ENCODE measurements around the gene PCYT1A.
"Not testable (repeated sequence)": the region's sequence is repeated elsewhere in the genome, so short reads cannot be mapped to it uniquely, and the experiment has no call there.

Gene PCYT1A

GRCh38 chr3:196197524-196197923 lies 90.0 kb downstream of the PCYT1A start:
- DNase-seq, result no peak
- no peak for ATAC-seq (replicated peaks)
- Mint-ChIP-seq H3K36me3 (ENCODE audit: insufficient read depth) (peaks cover 3% of the 10 kb centered on the region), H3K27me3 (no peaks in the 10 kb centered on the region), H3K4me1 (ENCODE audit: low read depth in 2 of 2) (peaks cover 23% of the 10 kb centered on the region in 2 donors), H3K4me3 (no peak overlapping the region), H3K27ac (no peak overlapping the region), H3K9me3 (no peaks in the 10 kb centered on the region)

GRCh38 chr3:196195664-196196265 lies 91.8 kb downstream of the PCYT1A start:
- DNase-seq, result no peak

GRCh38 chr3:196194542-196194915 lies 93.0 kb downstream of the PCYT1A start:
- Mint-ChIP-seq H3K4me1 (ENCODE audit: low read depth in 2 of 2) (peaks cover 29 to 32% of the 10 kb centered on the region in 2 donors), H3K36me3 (ENCODE audit: insufficient read depth) (peaks cover 11% of the 10 kb centered on the region), H3K4me3 (no peak overlapping the region), H3K9me3 (no peaks in the 10 kb centered on the region), H3K27me3 (no peaks in the 10 kb centered on the region), H3K27ac (peak overlapping the region in 1 of 2 donors; percentile 73)
- DNase-seq (no peak), ATAC-seq (replicated peaks) (no peak)

More at GRCh38 chr3:196195664-196196265, 91.8 kb downstream of the PCYT1A start:
- peak; percentile 20 for ATAC-seq (replicated peaks)
- Mint-ChIP-seq H3K9me3 (no peaks in the 10 kb centered on the region), H3K36me3 (ENCODE audit: insufficient read depth) (peaks cover 11% of the 10 kb centered on the region), H3K27ac (peak overlapping the region in 1 of 2 donors; percentile 17), H3K4me1 (ENCODE audit: low read depth in 2 of 2) (peaks cover 29 to 32% of the 10 kb centered on the region in 2 donors), H3K27me3 (no peaks in the 10 kb centered on the region), H3K4me3 (no peak overlapping the region)

GRCh38 chr3:196193736-196194541 lies 93.6 kb downstream of the PCYT1A start:
- ATAC-seq (replicated peaks) (no peak), DNase-seq (no peak)
- peaks cover 11% of the 10 kb centered on the region for H3K36me3 Mint-ChIP-seq (ENCODE audit: insufficient read depth)
- H3K4me1 Mint-ChIP-seq (ENCODE audit: low read depth in 2 of 2), result peaks cover 29 to 32% of the 10 kb centered on the region in 2 donors
- H3K4me3 Mint-ChIP-seq, result no peak overlapping the region
- no peaks in the 10 kb centered on the region for H3K27me3 Mint-ChIP-seq
- H3K9me3 Mint-ChIP-seq, result no peaks in the 10 kb centered on the region
- peak overlapping the region; percentile 99 to 100 for H3K27ac Mint-ChIP-seq

GRCh38 chr3:196193133-196193735 lies 94.3 kb downstream of the PCYT1A start:
- Mint-ChIP-seq H3K27ac (peak overlapping the region; percentile 99 to 100), H3K4me1 (ENCODE audit: low read depth in 2 of 2) (peaks cover 29 to 32% of the 10 kb centered on the region in 2 donors), H3K9me3 (no peaks in the 10 kb centered on the region), H3K27me3 (no peaks in the 10 kb centered on the region), H3K36me3 (ENCODE audit: insufficient read depth) (peaks cover 11% of the 10 kb centered on the region), H3K4me3 (peak overlapping the region; percentile 80 to 82)
- no peak for ATAC-seq (replicated peaks)
- no peak for DNase-seq

- H3K4me3 Mint-ChIP-seq, result peak overlapping the region; percentile 80 to 82
- no peaks in the 10 kb centered on the region for H3K27me3 Mint-ChIP-seq
- H3K9me3 Mint-ChIP-seq, result no peaks in the 10 kb centered on the region
- no peak for ATAC-seq (replicated peaks)
- H3K36me3 Mint-ChIP-seq (ENCODE audit: insufficient read depth), result peaks cover 11% of the 10 kb centered on the region
- H3K27ac Mint-ChIP-seq, result peak overlapping the region; percentile 99 to 100
- DNase-seq, result no peak
- H3K4me1 Mint-ChIP-seq (ENCODE audit: low read depth in 2 of 2), result peaks cover 29 to 32% of the 10 kb centered on the region in 2 donors
Measured at GRCh38 chr3:196192524-196193051, 94.9 kb downstream of the PCYT1A start.

- H3K4me1 Mint-ChIP-seq (ENCODE audit: low read depth in 2 of 2), result peaks cover 32% of the 10 kb centered on the region in 2 donors
- H3K27ac Mint-ChIP-seq, result peak overlapping the region; percentile 99 to 100
- ATAC-seq (replicated peaks) (peak; percentile 63), DNase-seq (peak; percentile 34 to 49 (median 38))
- no peaks in the 10 kb centered on the region for H3K27me3 Mint-ChIP-seq
- H3K4me3 Mint-ChIP-seq, result peak overlapping the region; percentile 80 to 82
- H3K36me3 Mint-ChIP-seq (ENCODE audit: insufficient read depth), result peaks cover 11% of the 10 kb centered on the region
- no peaks in the 10 kb centered on the region for H3K9me3 Mint-ChIP-seq
Measured at GRCh38 chr3:196192036-196192523, 95.4 kb downstream of the PCYT1A start.

- no peak overlapping the region for H3K4me3 Mint-ChIP-seq
- H3K9me3 Mint-ChIP-seq, result no peaks in the 10 kb centered on the region
- ATAC-seq (replicated peaks), result no peak
- peaks cover 8% of the 10 kb centered on the region for H3K36me3 Mint-ChIP-seq (ENCODE audit: insufficient read depth)
- no peaks in the 10 kb centered on the region for H3K27me3 Mint-ChIP-seq
- H3K4me1 Mint-ChIP-seq (ENCODE audit: low read depth in 2 of 2), result peaks cover 30 to 31% of the 10 kb centered on the region in 2 donors
- DNase-seq, result no peak
- no peak overlapping the region for H3K27ac Mint-ChIP-seq
Measured at GRCh38 chr3:196189566-196190347, 97.8 kb downstream of the PCYT1A start.

GRCh38 chr3:196186651-196187573 lies 100.6 kb downstream of the PCYT1A start:
- Mint-ChIP-seq H3K9me3 (no peaks in the 10 kb centered on the region), H3K27me3 (no peaks in the 10 kb centered on the region), H3K4me3 (peak overlapping the region; percentile 65 to 74), H3K27ac (peak overlapping the region; percentile 86 to 92), H3K36me3 (ENCODE audit: insufficient read depth) (peaks cover 7% of the 10 kb centered on the region), H3K4me1 (ENCODE audit: low read depth in 2 of 2) (peaks cover 30 to 31% of the 10 kb centered on the region in 2 donors)
- ATAC-seq (replicated peaks) (peak; percentile 31), DNase-seq (no peak)

GRCh38 chr3:196184881-196185280 lies 102.6 kb downstream of the PCYT1A start:
- Mint-ChIP-seq H3K4me1 (ENCODE audit: low read depth in 2 of 2) (peaks cover 40 to 43% of the 10 kb centered on the region in 2 donors), H3K27me3 (no peaks in the 10 kb centered on the region)

GRCh38 chr3:196184169-196184432 lies 103.4 kb downstream of the PCYT1A start:
- not testable (repeated sequence) for H3K9me3 Mint-ChIP-seq

More at GRCh38 chr3:196184881-196185280, 102.6 kb downstream of the PCYT1A start:
- peaks cover 7% of the 10 kb centered on the region for H3K36me3 Mint-ChIP-seq (ENCODE audit: insufficient read depth)
- H3K27ac Mint-ChIP-seq, result no peak overlapping the region
- no peaks in the 10 kb centered on the region for H3K9me3 Mint-ChIP-seq
- no peak overlapping the region for H3K4me3 Mint-ChIP-seq
- ATAC-seq (replicated peaks) (no peak), DNase-seq (no peak)

GRCh38 chr3:196181127-196181546 lies 106.4 kb downstream of the PCYT1A start:
- DNase-seq (no peak), ATAC-seq (replicated peaks) (no peak)
- Mint-ChIP-seq H3K36me3 (ENCODE audit: insufficient read depth) (peaks cover 10% of the 10 kb centered on the region), H3K27ac (peak overlapping the region; percentile 96 to 97), H3K4me1 (ENCODE audit: low read depth in 2 of 2) (peaks cover 42 to 44% of the 10 kb centered on the region in 2 donors), H3K27me3 (no peaks in the 10 kb centered on the region), H3K9me3 (no peaks in the 10 kb centered on the region), H3K4me3 (peak overlapping the region; percentile 30 to 58)

More at GRCh38 chr3:196184169-196184432, 103.4 kb downstream of the PCYT1A start:
- H3K27me3 Mint-ChIP-seq; ATAC-seq (replicated peaks); DNase-seq: not testable (repeated sequence)
- Mint-ChIP-seq H3K27ac (peak overlapping the region in 1 of 2 donors; percentile 84), H3K4me3 (peak overlapping the region in 1 of 2 donors; percentile 30), H3K4me1 (ENCODE audit: low read depth in 2 of 2) (peaks cover 48 to 51% of the 10 kb centered on the region in 2 donors), H3K36me3 (ENCODE audit: insufficient read depth) (peaks cover 10% of the 10 kb centered on the region)
